HuH-7 (cell line): ENCODE data around the gene EPN2.
"Not testable (repeated sequence)": the region's sequence is repeated elsewhere in the genome, so short reads cannot be mapped to it uniquely, and the experiment has no call there.

Experiments used
- DNase-seq: peaks from one replicate; pipeline ENCODE4 v3.0.0; 2011; ENCODE audit warnings: low spot score

Gene EPN2

DNA sequence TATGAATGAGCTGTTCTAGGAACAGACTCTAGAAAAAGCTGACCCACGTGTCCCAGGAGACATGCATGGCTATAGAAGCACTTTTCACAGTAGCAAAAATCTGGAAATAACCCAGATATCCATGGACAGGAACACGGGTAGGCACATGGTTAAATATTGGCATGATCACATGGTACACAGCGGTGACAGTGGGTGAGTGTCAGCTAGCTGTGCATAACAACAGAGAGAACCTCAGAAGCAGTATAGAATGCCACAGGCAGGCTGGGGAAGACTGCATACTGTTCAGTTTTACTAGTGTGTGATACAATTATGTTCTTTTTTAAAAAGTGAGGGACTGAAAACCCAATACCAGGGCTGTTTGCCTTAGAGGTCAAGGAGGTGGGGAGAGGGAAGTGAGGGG, 31.4 kb downstream of the EPN2 start:
- no peak for DNase-seq

DNA sequence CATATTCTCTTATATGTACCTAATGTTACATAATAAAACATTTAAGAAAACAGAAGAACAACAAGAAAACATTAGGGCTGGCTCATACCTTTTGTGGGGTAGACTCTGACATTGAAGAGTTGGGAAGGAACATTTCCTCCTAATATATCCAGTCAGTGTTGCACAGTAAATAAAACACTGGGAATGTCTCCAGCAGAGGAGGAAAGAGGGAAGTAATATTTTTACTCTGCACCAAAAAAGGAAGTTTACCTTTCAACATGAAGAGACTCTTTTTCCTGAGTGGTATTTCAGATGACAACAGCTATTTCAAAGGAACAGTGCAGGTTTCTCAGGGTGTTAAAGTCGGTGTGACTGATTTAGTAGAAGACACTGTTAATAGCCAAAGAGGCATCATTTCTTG, 31.9 kb downstream of the EPN2 start:
- DNase-seq = no peak

DNA sequence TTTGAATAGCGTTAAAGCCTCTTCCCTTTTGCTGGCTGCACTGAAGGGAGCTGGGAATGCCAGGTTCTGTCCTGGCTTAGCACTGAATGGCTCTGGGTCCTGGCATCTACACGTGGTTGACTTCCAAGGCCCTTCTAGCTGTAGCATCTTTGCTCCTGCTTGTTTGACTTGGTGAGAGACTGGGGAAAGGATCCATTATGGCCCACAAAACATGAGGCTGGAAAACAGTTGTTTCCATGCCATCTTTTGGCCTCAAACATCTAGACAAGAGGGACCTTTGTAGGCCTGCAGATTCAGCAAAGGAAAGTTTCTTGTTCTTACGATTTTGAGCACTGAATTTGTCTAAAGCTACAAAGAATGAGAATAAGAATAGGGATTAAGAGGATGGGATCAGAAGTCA, 32.5 kb downstream of the EPN2 start:
- DNase-seq = no peak

DNA sequence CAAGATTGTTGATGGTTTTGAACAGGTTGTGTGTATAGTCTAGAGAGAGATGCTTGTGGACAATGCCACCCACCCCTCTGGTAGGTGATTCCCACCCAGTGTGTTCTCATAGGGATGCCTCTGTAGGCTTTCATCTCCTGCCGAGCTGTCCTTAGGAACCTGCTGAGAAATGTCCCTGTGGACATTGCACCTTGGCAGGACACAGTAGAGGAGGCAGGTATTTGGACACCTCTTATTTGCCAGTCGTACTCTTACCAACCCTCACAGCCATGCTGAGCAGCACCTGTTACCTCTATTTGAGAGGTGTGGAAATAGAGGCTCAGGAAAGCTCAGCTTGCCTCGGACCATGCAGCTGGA, 33.2 kb downstream of the EPN2 start:
- no peak for DNase-seq

DNA sequence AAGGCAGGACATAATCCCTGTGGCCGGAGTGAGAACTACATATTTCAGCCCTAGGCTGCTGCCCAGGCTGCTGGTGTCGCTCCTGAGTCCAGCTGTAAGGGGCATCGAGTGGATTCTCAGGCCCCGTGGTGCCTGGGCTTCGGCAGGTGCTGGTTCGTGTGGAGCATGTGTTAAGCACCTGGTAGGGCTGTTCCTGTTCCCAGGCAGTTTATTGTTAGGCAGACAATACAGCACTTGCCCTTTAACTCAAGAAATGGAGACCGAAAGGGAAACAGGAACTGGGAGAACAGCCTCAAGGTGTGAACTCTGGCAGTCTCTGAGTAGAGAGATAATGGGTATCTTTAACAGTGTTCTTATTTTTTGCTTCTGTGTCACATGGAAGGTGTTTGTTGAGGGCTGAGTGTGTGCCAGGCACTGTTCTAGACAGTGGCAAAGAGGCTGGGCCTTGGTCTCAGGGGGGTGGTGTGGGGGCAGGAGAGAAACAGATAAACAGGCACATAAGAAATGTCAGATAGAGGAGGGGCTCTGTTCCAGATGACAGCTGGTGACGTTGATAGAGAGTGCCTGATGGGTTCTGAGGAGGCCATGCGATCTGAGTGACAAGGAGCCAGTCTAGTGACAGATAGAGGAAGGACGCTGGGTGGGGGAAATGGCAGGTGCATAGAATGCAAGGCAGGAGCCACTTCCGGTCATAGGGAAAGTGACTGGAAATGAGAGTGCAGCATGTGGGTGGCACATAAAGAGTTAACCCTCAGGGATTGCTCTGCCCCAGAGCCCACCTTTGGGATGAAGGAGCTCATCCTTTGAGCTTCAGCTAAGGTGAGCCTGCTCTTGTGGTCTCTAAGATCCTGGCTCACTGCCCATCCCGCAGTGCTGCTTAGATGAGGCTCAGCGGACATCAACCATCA, 33.8 kb downstream of the EPN2 start:
- no peak for DNase-seq

DNA sequence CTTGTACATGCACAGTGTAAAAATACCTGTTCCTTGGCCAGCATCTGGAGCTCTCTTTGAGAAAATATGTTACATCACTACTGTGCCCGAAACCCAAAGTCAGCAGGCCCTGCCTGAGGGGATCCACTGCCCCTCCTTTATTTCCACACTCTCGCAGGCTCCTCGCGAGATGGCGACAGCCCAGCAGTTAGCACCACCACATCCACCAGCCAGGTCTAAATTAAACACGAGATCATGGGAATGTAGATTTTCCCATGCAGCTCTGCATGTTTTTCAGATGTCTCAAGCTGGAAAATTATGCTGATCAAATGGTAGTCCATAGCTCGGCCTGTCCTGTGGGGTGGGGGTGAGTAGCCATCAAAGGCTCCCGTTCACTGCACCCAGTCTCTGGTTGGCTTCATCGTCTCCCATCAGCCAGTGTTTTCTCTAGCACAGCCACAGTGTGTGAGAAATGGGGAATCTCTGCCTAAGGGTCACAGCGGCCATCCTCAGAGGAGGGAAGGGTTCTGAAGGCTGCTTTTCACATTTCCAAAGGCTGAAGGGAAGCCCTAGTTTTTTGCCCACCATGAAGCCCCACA, 34.7 kb downstream of the EPN2 start:
- DNase-seq = no peak

DNA sequence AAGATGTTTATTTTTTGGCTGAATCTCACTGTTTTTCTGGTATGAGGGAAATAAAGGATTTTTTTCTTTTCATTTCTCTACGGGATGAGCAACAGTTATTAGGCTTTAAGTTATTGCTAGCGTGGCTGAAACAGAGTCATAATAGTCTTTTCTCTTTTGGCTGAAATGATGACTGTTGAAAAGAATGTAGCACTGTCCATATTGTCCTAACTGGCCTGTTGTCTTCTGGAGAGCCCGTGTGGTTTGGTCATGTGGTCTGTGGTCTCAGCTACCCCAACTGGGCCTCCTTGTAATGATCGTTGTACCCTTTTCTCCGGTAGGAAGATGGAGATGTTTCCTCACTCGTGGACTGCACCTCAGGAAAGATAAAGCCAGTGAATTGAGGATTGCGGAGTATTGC, 36.6 kb downstream of the EPN2 start:
- DNase-seq = no peak

DNA sequence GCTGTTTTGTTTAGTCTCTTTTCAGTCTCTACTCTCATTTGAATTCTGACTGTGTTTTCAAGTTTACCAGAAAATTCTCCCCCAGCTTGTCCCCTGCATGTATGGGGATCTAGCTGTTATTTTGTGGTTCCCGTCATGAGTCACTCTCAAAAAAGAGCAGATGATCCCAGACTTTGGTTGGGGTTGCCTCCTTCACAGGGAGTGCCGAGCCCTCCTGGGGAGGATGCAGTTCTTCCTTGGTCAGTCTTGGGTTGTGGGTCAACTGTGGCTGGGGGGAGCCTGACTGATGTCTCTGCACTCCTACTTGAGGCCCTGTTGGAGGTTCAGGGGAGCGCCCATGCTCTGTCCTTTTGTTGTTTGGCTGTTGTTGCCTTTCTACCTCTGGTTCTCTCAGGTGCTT, 37.7 kb downstream of the EPN2 start:
- no peak for DNase-seq

DNA sequence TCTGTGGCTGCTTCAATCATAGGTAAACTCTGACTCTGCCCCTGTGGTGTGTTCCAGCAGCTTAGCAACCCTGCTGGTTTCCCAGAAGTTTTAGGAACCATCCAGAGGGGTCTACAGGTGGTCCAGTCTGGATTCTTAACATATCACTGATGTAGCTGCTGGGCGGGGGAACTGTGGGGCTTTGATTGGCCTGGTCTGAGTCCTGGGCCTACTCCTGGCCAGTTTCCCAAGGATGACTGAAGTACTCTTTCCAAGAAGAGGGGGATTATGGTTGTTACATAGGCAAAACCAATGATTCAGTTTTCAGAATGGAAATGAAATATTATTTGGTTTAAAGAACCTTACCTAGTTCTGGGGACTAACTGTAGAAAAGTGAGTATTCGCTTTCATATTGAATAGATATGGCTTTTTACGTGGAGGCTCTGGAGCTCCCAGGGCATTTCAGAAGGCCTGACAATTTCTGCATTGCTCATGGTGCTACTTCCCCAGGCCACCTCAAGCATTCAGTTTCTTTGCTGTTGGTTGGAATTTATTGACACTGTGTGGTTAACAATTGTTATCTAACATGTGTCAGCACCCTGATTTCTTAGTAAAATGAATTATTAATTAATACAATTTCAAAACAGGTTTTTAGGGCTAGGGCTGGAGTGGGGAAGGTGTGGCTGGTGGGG, 38.4 kb downstream of the EPN2 start:
- no peak for DNase-seq

DNA sequence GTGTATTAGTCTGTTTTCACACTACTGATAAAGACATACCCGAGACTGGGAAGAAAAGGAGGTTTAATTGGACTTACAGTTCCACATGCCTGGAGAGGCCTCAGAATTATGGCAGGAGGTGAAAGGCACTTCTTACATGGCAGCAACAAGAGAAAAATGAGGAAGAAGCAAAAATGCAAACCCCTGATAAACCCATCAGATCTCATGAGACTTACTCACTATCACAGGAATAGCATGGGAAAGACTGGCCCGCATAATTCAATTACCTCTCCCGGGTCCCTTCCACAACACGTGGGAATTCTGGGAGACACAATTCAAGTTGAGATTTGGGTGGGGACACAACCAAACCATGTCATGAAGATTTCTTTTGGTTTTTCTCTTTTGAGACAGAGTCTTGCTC, 41.1 kb downstream of the EPN2 start:
- DNase-seq = not testable (repeated sequence)

DNA sequence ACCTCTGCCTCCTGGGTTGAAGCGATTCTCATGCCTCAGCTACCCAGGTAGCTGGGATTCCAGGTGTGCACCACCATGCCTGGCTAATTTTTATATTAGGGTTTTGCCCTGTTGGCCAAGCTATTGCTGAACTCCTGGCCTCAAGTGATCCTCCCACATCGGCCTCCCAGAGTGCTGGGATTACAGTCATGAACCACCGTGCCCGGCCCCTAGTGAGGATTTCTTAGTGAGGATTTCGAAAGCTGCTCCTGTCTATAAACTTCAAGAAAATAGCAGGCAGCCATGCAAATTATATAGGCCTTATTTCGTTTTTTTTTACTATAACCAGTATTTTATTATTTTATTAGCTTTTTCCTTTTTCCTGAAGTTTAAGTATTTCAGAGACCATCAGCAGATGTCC, 41.6 kb downstream of the EPN2 start:
- DNase-seq = no peak

DNA sequence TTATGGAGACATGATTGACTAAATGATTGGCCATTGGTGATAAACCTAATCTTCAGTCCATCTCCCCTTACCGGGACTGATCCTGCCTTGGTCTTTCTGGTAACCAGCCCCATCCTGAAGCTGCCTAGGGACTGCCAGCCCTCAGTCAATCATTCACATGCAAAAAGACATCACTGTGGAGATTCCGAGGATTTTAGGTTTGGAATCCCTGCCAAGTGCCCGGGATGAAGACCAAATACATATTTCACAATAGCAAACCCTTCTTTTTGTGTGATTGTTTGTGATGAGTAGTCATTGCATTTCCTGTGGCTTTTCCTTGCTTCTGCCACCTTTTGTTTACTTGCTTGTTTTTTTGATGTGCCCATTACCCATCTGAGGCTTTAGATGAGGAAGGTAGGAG, 44.0 kb downstream of the EPN2 start:
- no peak for DNase-seq

DNA sequence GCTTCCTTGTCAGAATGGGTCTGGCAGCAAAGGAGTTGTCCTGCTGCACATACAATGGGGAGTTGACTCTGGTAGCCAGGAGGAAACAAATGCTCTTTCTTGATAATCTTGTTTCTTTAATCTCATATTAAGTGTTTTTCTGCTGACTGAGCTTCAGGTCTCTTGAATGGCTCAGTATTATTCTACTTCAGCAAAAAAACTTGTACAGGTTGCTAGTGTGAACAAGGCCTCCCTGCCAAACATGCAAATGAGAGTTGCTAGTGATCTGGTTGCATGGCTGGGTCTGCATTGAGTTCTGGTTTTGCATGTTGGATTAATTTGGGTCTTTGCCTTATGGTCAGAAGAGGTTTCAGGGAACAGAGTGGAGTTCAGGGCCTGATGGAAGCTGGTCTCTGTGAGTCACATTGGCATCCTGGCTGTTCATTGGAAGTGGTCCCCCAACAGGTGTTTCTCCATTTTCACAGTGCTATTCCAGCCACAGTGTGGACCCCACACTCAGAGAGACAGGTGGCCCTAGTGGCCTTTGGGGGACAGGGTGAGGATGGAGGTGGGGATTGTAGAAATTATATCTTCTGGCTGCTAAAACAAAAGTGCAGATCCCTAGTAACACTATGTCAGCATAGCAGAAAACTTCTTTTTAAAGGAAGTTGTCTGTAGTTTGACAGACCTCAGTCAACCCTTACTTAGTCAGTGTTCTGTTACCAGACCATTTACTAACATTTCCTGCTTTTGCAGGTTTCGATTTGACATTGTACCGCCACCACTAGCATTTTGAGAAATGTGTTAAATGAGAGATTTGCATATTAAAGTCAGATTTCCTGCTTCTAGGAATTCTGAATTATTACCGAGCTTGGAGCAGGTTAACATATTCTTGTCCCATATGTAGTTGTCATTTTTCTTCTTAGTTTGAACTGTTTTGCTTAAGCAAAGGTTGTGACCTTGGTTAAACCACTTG, 47.1 kb downstream of the EPN2 start:
- DNase-seq = no peak

DNA sequence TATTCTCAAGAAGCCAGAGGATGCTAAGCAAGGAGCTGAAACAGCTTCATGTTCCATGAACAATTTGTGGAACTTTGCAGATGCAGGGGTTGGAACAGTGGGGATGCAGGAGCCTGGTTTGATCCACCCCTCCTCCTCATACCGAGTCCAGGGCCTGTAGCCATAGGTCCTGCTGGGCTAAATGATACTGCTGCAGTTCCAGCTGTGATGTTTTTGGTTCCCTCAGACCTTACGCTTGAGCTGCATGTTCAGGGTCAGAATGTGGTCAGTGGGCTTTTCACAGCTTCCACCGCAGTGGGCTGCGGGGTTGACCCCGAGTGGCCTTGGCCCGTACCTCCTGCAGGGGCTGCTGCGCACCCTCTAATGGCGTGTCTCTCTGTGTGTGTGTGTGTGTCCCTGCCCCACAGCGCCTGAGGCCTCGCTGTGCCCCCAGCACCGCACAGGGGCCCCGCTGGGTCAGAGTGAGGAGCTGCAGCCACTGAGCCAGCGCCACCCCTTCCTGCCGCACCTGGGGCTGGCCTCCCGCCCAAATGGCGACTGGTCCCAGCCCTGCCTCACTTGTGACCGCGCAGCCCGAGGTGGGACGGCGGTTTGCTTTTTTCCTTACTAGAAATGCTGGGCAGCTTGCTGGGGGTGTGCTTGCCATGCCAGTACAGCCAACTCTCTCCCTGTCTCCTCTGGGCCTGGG, 48.2 kb downstream of the EPN2 start:
- no peak for DNase-seq

DNA sequence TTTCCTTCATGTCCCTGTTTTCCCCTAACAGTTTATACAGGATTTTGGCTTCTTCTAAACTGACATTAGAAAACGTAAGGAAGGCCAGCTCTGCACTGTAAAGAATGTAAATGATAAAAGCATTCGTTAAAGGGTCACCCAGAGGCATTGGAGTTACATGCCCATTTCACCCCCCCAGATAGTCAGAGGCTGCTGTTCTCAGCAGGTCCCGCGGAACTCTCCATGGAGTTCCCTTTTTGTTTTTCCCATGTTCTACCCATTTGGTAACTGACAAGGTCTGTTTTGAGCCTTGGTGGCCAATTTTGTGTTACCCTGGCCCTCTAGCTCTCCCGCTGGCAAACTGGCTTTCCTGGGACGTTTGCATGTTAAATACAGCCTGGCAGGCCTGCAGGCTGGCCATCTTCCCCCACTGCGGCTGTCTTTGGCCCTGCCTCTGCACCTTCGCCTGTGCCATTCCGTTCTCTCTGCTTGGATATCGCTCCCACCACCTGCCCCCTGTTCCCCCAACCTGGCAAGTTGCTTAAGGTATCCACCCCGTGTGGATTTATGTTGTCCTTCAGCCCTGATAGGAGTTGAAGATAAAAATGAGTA, 49.7 kb downstream of the EPN2 start:
- no peak for DNase-seq

DNA sequence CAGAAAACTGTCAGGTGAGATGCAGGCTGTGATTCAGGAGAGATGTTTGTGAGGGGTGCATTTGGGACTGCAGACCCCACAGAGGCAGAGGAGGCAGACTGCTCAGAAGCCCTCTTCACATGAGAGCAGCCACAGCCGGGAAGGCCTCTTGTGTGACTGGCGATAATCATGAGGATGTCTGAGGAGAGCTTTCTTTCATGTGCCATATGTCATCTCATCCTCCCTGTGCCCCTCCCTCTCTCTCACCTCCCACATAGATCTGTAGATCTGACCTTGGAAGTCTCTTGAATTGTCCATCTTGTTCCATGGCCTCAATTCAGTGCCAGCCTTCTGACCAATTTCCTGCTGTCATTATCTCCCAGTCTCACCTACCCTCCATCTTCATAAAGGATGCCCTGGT, 50.5 kb downstream of the EPN2 start:
- DNase-seq = no peak

DNA sequence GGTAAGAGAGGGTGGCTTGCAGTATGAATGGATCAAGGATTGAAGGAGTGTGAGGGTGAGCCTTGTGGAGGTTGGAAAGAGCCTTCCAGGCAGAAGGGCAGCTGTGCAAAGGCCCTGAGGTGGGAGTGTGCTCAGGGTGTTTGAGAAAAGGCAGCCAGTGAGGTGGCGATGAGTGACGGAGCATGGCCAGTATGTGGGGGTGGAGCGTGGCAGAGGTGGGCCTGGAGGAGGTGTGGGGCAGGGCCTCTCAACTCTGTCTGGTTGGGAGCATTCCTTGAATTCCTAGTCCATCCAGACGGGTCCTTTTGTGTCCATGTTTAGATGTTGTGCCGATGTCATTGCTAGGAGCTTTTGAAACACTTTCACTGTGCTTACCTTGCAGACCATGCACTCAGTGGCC, 51.3 kb downstream of the EPN2 start:
- DNase-seq = no peak

DNA sequence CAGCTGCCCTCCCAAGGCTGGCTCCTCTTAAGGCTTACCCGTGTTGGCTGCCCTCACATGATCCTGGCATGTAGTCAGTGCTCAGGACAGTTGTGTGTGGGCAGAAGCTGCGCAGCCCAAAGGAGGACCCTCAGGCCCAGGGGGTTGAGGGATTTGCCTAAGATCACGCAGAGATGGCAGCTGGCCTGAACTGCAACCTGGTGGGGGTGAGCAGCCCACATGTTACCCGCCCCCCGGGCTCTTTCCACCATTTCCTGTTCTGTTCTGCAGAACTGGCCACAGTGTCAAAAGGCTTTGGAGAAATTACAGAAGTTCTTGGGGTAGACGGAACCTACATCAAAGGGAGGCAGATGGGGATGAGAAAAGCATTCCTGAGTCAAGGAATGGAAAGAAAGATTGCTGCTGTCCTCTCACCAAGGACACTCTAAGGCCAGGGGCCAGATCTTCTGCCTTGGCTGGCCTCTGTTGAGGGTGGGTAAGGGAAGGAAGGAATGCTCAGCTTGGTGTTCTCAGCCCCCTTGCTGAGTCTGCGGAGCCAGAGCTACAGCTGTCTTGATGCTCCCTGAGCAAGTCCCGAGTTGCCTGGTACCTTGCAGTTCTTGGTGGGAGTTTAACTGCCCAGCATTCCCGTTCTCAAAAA, 53.0 kb downstream of the EPN2 start:
- DNase-seq = no peak

DNA sequence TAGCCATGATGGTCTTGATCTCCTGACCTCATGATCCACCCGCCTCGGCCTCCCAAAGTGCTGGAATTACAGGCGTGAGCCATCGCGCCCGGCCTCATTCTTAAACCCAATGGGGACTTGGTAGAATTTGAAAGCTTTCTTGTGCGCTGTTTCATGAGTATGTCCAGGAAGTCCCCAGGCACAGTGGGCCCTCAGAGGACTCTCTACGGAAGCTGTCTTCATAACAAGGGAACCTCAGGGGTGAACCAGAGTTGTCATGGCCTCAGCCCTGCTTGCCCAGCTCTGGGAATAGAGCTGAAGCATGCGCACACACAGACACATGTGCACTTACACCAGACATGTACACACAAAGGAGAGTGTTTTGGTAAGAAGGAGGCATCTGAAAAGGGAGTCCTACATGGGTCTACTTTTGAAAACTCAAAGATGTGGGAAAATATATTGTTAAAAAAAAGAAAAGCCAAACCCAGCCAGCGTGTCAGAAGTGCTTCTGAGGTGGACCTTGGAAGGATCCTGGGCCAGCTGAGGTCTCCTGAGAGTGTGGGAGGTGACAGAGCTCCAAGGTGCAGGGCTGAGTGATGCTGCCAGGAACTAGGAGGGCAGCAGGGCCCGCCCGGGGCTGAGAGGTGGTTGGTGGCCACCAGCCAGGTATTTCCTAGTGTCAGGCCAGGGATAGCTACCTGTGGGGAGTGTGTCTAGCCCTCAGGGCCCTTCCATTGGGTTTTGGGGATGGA, 54.6 kb downstream of the EPN2 start:
- DNase-seq = no peak

DNA sequence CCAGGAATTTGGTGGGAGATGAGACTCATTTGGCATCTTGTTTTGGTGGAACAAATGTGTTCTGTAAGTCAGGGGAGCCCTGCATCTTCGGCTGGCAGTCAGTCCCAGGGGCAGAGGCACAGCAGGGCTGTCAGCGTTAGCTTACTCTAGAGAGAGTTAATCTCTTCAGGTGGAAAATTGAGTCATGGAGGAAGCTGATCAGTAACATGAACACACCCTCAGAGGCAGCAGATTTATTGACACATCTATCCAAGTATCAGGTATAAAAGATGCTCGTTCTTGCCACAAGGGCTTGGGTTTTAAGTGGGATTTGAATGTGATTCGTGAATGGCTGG, 55.2 kb downstream of the EPN2 start:
- DNase-seq = no peak
